Measurements from ENCODE around the gene SUPT6H. TPM values are rescaled to one million over a fixed set of nuclear protein-coding genes. Genes with fewer than 3 reads are reported as not detected.

Gene SUPT6H
- total and polyA plus RNA-seq, 9 of the 15 experiments (the other 6 are each of a cell fraction or from before 2014, with no cell fraction given) = 1.7 to 77.7 (median 49.2) TPM

DNA sequence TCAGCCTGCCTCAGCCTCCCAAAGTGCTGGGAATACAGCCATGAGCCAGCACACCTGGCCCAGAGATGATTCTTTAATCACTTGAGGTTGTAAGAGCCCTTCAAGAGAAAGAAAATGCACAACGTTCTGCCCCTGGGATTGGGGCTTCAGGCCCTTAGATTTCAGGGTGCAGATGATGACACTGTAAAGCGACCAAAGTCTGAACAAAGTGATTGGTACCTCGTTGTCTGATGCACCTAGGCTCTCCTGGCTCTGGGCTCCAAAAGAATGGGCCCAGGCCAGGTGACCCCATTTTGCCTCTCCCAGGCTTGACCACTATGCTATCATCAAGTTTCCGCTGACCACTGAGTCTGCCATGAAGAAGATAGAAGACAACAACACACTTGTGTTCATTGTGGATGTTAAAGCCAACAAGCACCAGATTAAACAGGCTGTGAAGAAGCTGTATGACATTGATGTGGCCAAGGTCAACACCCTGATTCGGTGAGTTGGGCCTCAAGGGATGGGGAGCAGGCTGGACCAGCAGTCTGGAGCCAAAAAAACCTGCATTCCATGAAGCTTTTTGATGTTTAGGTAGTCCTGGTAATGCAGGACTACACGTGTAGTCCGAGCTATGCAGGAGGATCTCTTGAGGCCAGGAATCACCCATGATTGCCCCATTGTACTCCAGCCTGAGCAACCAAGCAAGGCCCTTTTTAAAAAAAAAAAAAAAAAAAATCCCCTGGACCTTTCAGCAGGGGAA, 60.6 kb downstream of the SUPT6H start (continued):
- TF ChIP-seq, protein P1, sequence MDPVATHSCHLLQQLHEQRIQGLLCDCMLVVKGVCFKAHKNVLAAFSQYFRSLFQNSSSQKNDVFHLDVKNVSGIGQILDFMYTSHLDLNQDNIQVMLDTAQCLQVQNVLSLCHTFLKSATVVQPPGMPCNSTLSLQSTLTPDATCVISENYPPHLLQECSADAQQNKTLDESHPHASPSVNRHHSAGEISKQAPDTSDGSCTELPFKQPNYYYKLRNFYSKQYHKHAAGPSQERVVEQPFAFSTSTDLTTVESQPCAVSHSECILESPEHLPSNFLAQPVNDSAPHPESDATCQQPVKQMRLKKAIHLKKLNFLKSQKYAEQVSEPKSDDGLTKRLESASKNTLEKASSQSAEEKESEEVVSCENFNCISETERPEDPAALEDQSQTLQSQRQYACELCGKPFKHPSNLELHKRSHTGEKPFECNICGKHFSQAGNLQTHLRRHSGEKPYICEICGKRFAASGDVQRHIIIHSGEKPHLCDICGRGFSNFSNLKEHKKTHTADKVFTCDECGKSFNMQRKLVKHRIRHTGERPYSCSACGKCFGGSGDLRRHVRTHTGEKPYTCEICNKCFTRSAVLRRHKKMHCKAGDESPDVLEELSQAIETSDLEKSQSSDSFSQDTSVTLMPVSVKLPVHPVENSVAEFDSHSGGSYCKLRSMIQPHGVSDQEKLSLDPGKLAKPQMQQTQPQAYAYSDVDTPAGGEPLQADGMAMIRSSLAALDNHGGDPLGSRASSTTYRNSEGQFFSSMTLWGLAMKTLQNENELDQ (CRISPR knock-in tag; IDR thresholded peaks at IDR 0.05; ENCODE audit: borderline replicate concordance) = no peak
- TF ChIP-seq ZHX1 (conservative IDR thresholded peaks at IDR 0.05; ENCODE audit: low read length) (no peak), CBX2 (IDR thresholded peaks at IDR 0.05; ENCODE audit: insufficient read depth, low read length, poor library complexity, severe bottlenecking) (no peak)

All from K562 (cell line).